Measurements from ENCODE around the gene STOX1. TPM values are rescaled to one million over a fixed set of nuclear protein-coding genes. Genes with fewer than 3 reads are reported as not detected.
"Not testable (repeated sequence)": the region's sequence is repeated elsewhere in the genome, so short reads cannot be mapped to it uniquely, and the experiment has no call there.

STOX1 gene
- total RNA-seq, 1 donor from 2014 or later: 0.60 TPM

DNA sequence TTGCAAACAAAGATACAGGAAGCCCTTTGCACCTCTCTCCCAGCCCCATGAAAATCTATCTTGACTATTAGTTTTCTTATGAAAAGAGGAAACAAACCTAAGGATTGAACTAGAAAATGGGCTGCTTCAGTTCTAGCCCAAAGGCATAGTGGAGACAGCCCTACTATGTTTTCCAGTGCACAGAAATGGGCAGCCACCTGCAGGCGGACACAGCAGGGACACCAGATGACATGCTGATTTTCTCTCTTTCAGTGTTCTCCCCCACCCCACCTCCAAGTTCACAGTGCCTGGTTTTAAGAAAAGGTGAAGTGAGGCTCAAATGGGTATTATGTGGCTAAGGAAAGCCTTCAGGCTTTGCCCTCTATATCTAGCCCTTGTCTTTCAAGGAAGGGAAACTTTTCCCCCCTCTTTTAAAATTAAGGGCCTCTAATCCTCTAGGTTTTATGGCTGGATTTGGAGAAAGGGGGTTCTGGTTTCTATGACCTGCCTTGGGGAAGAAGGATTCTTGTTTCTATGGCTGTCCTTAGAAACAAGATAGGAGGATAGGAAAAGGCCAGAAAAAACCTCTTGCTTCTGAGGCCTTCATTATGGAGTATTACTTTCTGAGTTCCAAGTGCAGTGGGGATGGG lies 50.3 kb downstream of the STOX1 start:
- no peak for ATAC-seq
- no peak for DNase-seq (ENCODE audit: low spot score)

DNA sequence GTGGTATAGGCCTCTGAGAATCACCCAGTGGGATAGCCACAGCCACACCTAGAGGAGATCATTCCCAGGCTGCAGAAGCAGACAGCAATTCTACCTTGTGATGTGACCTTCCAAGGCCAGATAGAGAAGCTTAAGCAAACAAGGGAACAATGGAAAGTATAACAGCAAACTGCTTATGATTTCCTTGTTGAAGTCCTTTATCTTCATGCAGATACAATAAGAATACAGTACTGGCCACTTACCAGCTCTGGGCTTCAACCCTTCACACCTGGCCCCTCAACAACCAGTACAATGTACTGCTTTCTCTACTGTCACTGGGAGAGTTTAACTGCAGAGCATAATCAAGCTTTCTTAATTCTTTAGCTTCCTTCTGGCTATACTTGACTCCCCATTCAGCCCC lies 51.2 kb downstream of the STOX1 start:
- DNase-seq (ENCODE audit: low spot score) (no peak), ATAC-seq (no peak)

DNA sequence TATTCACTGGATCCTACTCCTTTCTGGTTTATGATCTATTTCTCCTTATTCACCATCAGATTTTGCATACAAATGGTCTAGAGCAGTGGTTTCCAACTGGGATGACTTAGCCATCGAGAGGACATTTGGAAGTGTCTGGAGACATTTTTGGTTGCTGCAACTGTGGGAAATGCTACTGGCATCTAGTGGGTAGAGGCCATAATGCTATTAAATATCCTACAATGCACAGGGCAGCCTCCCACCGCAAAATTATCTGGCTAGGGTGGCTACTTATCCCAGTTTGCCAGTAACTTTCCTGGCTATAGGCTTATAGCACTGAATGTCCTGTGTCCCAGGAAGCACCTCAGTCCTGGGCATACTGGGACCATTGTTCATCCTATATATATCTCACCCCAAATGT lies 52.3 kb downstream of the STOX1 start:
- ATAC-seq (no peak), DNase-seq (ENCODE audit: low spot score) (no peak)

DNA sequence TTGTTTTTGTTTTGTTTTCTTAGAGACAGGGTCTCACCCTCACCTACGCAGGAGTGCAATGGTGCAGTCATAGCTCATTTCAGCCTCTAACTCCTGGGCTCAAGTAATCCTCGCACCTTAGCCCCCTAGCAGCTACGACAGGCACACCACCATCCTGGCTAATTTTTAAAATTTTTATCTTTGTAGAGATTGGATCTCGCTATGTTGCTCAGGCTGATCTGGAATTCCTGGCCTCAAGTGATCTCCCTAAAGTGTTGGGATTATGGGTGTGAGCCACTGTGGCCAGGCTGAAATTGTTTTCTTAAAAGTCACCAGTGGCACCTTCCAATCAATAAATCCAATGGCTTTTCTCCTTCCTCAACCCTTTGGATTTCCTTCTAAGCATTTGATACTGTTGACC lies 52.9 kb downstream of the STOX1 start:
- no peak for ATAC-seq

DNA sequence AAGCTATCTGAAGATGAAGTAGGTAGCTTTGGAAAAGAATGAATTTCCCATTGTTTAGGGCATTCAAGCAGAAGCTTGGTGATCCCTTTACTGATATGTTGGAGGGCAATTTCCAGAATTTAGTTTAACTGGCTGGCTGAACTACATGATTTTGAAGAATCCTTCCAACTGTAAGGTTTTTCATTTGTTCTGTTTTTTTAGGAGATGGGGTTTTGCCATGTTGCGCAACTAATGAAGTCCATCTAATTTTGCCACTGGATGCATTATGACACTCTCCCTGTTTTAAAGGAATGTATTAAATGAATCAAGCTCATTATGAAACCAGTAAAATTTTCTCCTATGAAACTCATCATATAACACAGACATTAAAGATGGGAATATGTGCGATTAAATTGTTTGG lies 67.7 kb downstream of the STOX1 start:
- no peak for ATAC-seq
- no peak for DNase-seq (ENCODE audit: low spot score)

More for the DNA sequence above, 52.9 kb downstream of the STOX1 start:
- DNase-seq (ENCODE audit: low spot score): no peak

DNA sequence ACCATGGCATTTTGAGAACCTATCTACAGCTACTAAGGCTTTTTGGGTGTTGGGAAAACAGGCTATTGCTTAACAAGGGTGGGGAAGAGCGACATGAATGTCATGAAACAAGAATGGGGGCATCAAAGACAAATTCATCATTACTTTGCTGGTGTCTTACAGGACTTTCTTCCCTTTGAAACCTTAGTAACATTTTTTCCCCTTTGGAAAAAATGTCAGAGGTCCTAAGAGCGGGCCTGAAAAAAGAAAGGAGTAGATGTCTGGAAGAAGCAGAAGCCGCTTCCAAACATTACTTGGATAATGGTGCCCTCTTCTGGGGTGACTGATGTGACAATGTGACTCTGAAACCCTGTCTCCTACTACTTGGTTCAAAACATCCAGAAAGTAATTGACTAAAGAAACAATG lies 70.0 kb downstream of the STOX1 start:
- ATAC-seq (peak; percentile 51), DNase-seq (ENCODE audit: low spot score) (no peak)

- DNase-seq (ENCODE audit: low spot score) (no peak), ATAC-seq (no peak)
These were observed 71.9 kb downstream of the STOX1 start for GRCh38 chr10:68899186-68899745.

GRCh38 chr10:68900427-68901104 lies 73.2 kb downstream of the STOX1 start:
- peak; percentile 61 for ATAC-seq
- no peak for DNase-seq (ENCODE audit: low spot score)

DNA sequence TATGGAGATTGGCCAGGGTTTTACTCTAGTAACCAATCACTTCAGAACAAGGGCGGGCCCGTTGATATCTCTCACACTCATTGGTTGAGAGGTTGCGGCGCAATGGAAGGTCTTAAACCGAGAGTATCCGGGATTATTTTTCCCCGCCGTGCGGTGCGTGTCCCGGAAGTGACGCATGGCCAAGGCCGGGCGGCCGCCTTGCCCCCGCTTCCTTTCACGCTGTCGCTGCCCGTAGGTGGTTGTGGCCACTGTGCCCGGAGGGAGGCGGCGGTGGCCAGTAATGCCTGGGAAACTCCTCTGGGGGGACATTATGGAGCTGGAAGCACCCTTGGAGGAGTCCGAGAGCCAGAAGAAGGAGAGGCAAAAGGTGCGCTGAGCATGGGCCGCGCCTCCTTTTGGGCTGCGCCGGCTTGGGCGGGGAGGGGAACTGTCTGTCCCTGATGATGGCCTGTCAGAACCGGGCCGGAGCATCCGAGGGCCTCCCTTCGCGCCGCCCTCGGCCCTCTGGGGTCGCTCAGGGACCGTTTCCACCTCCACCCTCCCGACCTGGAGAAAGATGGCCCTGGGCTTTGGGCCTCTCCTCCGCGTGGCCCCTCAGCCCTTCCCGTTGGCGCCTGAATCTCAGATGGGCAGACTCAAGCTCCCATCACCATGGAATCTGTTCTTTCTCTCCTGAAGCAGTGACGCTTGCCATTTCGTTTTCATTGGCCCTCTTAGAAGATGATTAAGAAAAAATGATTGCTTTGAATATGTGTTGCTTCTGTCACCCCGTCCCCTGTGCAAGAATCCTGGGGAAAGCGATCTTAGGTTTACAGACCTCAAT lies 74.0 kb downstream of the STOX1 start, which contains the start of gene DDX50:
DDX50 (plus strand) TSS at position 211 of the 823 bp plus-strand sequence; CDS start at position 281, 70 bp downstream.
- DNase-seq (ENCODE audit: low spot score): peak; percentile 98
- peak; percentile 92 for ATAC-seq

GRCh38 chr10:68902382-68902781 lies 75.1 kb downstream of the STOX1 start:
- DNase-seq (ENCODE audit: low spot score): no peak
- no peak for ATAC-seq

GRCh38 chr10:68924593-68924992 lies 97.3 kb downstream of the STOX1 start:
- no peak for ATAC-seq
- no peak for DNase-seq (ENCODE audit: low spot score)

GRCh38 chr10:68925489-68925888 lies 98.2 kb downstream of the STOX1 start:
- DNase-seq (ENCODE audit: low spot score): no peak
- ATAC-seq: no peak

GRCh38 chr10:68929157-68929556 lies 101.8 kb downstream of the STOX1 start:
- ATAC-seq; DNase-seq (ENCODE audit: low spot score): not testable (repeated sequence)

DNA sequence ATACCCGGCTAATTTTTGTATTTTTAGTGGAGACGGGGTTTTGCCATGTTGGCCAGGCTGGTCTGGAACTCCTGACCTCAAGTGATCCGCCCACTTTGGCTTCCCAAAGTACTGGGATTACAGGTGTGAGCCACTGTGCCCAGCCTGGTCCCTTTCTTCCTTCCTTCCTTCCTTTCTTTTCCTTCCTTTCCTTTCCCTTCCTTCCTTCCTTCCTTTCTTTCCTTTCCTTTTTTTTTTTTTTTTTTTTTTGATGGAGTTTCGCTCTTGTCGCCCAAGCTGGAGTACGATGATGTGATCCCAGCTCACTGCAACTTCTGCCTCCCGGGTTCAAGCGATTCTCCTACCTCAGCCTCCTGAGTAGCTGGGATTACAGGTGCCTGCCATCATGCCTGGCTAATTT lies 102.6 kb downstream of the STOX1 start:
- ATAC-seq; DNase-seq (ENCODE audit: low spot score): not testable (repeated sequence)

- DNase-seq (ENCODE audit: low spot score): not testable (repeated sequence)
- peak; percentile 53 for ATAC-seq
These were observed 105.5 kb downstream of the STOX1 start for GRCh38 chr10:68932860-68933259.

DNA sequence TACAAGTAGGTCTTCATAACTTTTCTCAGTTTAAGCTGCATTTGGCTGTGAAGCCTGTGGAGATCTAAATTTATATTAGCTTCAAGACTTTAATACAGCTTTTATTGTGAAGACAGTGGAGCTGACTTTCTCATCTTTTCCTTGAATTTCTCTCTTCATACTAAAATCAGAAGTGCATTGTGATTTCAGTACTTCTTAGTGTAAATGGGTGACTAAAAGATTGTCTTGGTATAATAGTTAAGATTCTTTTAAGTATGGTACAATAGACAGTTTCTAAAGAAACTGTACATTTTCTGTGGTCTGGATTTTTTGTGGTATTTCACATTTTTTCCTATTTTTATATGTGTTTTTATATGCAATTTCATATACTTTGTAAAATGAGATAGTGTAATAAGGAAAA lies 107.7 kb downstream of the STOX1 start:
- DNase-seq (ENCODE audit: low spot score) (no peak), ATAC-seq (no peak)

DNA sequence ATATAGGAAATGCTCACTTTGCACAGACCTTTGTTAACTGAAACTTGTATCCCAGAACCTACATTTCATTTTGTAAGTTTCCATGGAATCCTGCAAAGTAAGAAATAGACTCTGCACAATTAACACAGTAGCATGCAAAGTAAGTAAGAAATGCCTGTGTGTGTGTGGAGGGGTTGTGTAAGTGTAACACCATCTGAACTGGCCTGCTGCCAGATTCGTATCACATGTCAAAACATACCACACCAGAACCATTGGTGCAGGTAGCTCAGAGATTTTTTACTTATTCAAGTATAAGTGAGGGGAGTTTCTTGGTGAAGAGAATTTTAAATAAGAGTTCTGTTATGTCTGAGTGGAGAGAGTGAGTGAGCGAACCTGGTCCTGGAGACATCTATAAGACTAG lies 110.8 kb downstream of the STOX1 start:
- ATAC-seq (peak; percentile 75), DNase-seq (ENCODE audit: low spot score) (peak; percentile 57)

DNA sequence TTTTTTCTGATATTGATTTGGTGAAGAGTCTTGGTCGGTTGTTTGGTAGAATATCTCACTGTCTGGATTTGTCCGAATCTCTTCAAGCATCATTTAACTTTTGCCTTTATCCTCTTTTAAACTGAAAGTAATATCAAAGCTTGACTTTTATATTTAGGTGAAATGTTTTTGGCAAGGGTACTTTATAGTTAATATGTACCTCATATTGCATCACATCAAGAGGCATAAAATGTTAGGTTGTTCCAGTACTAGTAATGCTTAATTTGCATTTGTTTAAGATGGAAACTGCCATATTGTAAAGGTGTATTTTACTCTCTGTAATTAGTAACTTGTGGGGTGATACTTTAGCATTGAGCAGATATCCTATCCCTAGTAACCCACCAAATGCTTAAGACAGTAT lies 111.6 kb downstream of the STOX1 start:
- DNase-seq (ENCODE audit: low spot score) (no peak), ATAC-seq (peak; percentile 77)

DNA sequence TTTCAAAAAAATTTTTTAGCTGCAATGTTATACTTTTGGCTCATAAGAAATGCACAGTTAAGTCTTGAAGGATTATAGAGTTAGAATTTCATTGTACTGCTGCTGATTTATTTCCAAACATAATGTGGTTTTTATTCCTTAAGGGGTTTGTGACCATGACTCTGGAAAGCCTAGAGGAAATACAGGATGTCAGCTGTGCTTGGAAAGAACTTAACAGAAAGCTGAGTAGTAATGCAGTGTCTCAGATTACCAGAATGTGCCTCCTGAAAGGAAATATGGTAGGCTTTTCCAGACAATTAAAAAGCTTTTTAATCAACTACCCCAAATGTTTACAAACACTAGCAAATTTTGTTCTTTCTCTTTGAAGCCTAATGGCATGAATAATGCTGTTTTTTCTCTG lies 113.6 kb downstream of the STOX1 start:
- not testable (repeated sequence) for ATAC-seq; DNase-seq (ENCODE audit: low spot score)

Measured in left lobe of liver (tissue), 2 donors.